GM12878 (cell line): ENCODE results near the gene HLA-A. TPM values are rescaled to one million over a fixed set of nuclear protein-coding genes. Genes with fewer than 3 reads are reported as not detected.
A peak's percentile ranks its signal among the peaks of the same experiment; 100 is the strongest.

Experiments used
- ATAC-seq: fragments of 200-7000 bp; cut with Tn5 transposase; 3 replicates; pipeline ENCODE4 v1.9.1; 2020; ENCODE audit warnings: mild to moderate bottlenecking, moderate library complexity
- BruUV-seq: library from RNA; stranded (reverse); fragments of 400-500 nt; replicated peaks from 2 replicates; lab custom pipeline; 2021; lab: Mats Ljungman, UMichigan
- CTCF ChIA-PET: fragments of 300-600 bp; sonication (Branson Sonifier 250); formaldehyde crosslinking; extraction: SDS; loops from one replicate; lab custom pipeline; 2021; ENCODE audit warnings: inconsistent platforms; lab: Yijun Ruan, JAX
- POLR2A ChIA-PET: fragments of 350-600 bp; formaldehyde crosslinking; extraction: SDS; loops from one replicate; lab custom pipeline; 2021; ENCODE audit warnings: inconsistent platforms; lab: Charles Lee
- RAD21 ChIA-PET: fragments of 300-600 bp; sonication (Branson Sonifier 250); formaldehyde crosslinking; loops from one replicate; lab custom pipeline; 2023; ENCODE audit warnings: antibody characterized with exemption; ENCODE audit not compliant: unreplicated experiment; lab: Charles Lee
- SMC1A ChIA-PET: fragments of 300-600 bp; sonication (Branson Sonifier 250); formaldehyde crosslinking; loops from one replicate; lab custom pipeline; 2023; ENCODE audit not compliant: unreplicated experiment, uncharacterized antibody; lab: Charles Lee
- DNase-seq: peaks from one replicate; pipeline ENCODE4 v3.0.0-alpha.2; 2011; ENCODE audit warnings: low read depth, low spot score
- FAIRE-seq: peaks from 3 replicates; lab custom pipeline; 2011; peaks lifted over from hg19 to GRCh38; lab: Jason Lieb, UNC
- H2AFZ ChIP-seq: 2 replicates; pipeline ENCODE4 v1.6.0; 2011; ENCODE audit warnings: low read depth, low read length, control low read depth; ENCODE audit not compliant: control insufficient read depth
- H3K27ac ChIP-seq: 2 replicates; pipeline ENCODE4 v1.5.1; 2011; ENCODE audit warnings: control low read depth; ENCODE audit not compliant: control insufficient read depth, insufficient read depth
- H3K27me3 ChIP-seq, 2 experiments: replicated peaks in 1 of 2; 2 replicates each; pipeline versions ENCODE4 v1.6.0 to v1.6.1; 2011; ENCODE audit warnings: low read length in 1 of 2; ENCODE audit not compliant: control insufficient read depth in 2 of 2, insufficient read depth in 2 of 2
- H3K36me3 ChIP-seq, 2 experiments: 2 replicates each; pipeline ENCODE4 v1.5.1; 2011; ENCODE audit warnings: low read length in 1 of 2; ENCODE audit not compliant: control insufficient read depth in 2 of 2, insufficient read depth in 2 of 2
- H3K4me1 ChIP-seq: 2 replicates; pipeline ENCODE4 v1.6.1; 2011; ENCODE audit warnings: mild to moderate bottlenecking, low read length, moderate library complexity, mixed read lengths; ENCODE audit not compliant: control insufficient read depth, insufficient read depth
- H3K4me2 ChIP-seq: 2 replicates; pipeline ENCODE4 v1.6.0; 2011; ENCODE audit warnings: control low read depth; ENCODE audit not compliant: control insufficient read depth, insufficient read depth
- H3K4me3 ChIP-seq: fragments of 200-600 bp; sonication (generic); 2 replicates; pipeline ENCODE4 v1.5.1; 2016
- H3K79me2 ChIP-seq: 2 replicates; pipeline ENCODE4 v1.6.0; 2011; ENCODE audit warnings: low read length; ENCODE audit not compliant: control insufficient read depth, insufficient read depth
- H3K9ac ChIP-seq: 2 replicates; pipeline ENCODE4 v1.8.0; 2011; ENCODE audit warnings: low read length, control low read depth, mixed read lengths; ENCODE audit not compliant: control insufficient read depth, insufficient read depth
- H3K9me3 ChIP-seq: replicated peaks from 3 replicates; pipeline ENCODE4 v1.5.1; 2011; ENCODE audit warnings: mild to moderate bottlenecking, low read length; ENCODE audit not compliant: control insufficient read depth, insufficient read depth
- H4K20me1 ChIP-seq: 2 replicates; pipeline ENCODE4 v1.6.0; 2011; ENCODE audit not compliant: control insufficient read depth, insufficient read depth
- ATF2 ChIP-seq: IDR thresholded peaks from 2 replicates; pipeline ENCODE4 v1.6.1; 2012; ENCODE audit warnings: low read length, inconsistent platforms
- DPF2 ChIP-seq: fragments of 450-650 bp; IDR thresholded peaks from 2 replicates; pipeline ENCODE4 v1.6.1; 2017; ENCODE audit warnings: mild to moderate bottlenecking
- E4F1 ChIP-seq: fragments of 450-650 bp; IDR thresholded peaks from 2 replicates; pipeline ENCODE4 v1.6.1; 2018; ENCODE audit warnings: borderline replicate concordance, mild to moderate bottlenecking; ENCODE audit not compliant: partially characterized antibody
- EP300 ChIP-seq, 2 experiments: fragments of 150-350 bp in 1 of 2; IDR thresholded peaks; 2 replicates each; pipeline ENCODE4 v1.6.1; 2011 to 2012; ENCODE audit warnings: low read depth in 2 of 2, low read length in 2 of 2, borderline replicate concordance in 1 of 2, improper control_type of control experiment in 1 of 2, inconsistent platforms in 1 of 2; ENCODE audit not compliant: control insufficient read depth in 1 of 2
- ETV6 ChIP-seq, 2 experiments: fragments of 450-650 bp in 1 of 2; IDR thresholded peaks in 1 of 2; conservative IDR thresholded peaks in 1 of 2; 2 replicates each; pipeline ENCODE4 v1.6.1; 2014; ENCODE audit warnings: antibody characterized with exemption in 1 of 2, borderline replicate concordance in 1 of 2, low read depth in 1 of 2, mild to moderate bottlenecking in 1 of 2, moderate library complexity in 1 of 2
- EZH2 ChIP-seq: IDR thresholded peaks from 2 replicates; pipeline ENCODE4 v1.6.1; 2012; ENCODE audit warnings: low read depth, mild to moderate bottlenecking, control low read depth, inconsistent platforms, low read length, borderline replicate concordance; ENCODE audit not compliant: control insufficient read depth
- NBN ChIP-seq: fragments of 450-650 bp; IDR thresholded peaks from 2 replicates; pipeline ENCODE4 v1.6.1; 2016
- NFYA ChIP-seq: IDR thresholded peaks from 2 replicates; pipeline ENCODE4 v1.6.1; 2011; ENCODE audit warnings: low read depth, mild to moderate bottlenecking, low read length, improper control_type of control experiment, borderline replicate concordance
- PRDM15 ChIP-seq: fragments of 450-650 bp; formaldehyde crosslinking; IDR thresholded peaks from 2 replicates; pipeline ENCODE4 v1.4.0; 2020; ENCODE audit warnings: mild to moderate bottlenecking, moderate library complexity
- RUNX3 ChIP-seq: IDR thresholded peaks from 2 replicates; pipeline ENCODE4 v1.6.1; 2012; ENCODE audit warnings: low read length, inconsistent platforms
- SMARCA5 ChIP-seq: fragments of 450-650 bp; IDR thresholded peaks from 2 replicates; pipeline ENCODE4 v1.6.1; 2017; ENCODE audit warnings: mild to moderate bottlenecking
- SREBF1 ChIP-seq: IDR thresholded peaks from 2 replicates; pipeline ENCODE4 v1.6.1; 2012; ENCODE audit warnings: mild to moderate bottlenecking, low read length
- SUZ12 ChIP-seq: fragments of 200-600 bp; sonication (generic); IDR thresholded peaks from one replicate; pipeline ENCODE4 v1.6.1; 2018; ENCODE audit warnings: antibody characterized with exemption, mild to moderate bottlenecking; ENCODE audit not compliant: unreplicated experiment
- ZNF274 ChIP-seq: IDR thresholded peaks from one replicate; pipeline ENCODE4 v1.8.0; 2011; ENCODE audit not compliant: insufficient read length, insufficient read depth
- WGBS: methylation state at CpG from one replicate; pipeline ENCODE4 v1.1.6; 2016; ENCODE audit warnings: low lambda C conversion rate; ENCODE audit not compliant: insufficient replicate concordance, insufficient coverage; ENCODE audit errors: missing lambda C conversion rate; 5-methylcytosine and 5-hydroxymethylcytosine counted together
- in situ Hi-C: fragments of 300-500 bp; cut with MboI; formaldehyde crosslinking; loops from 9 replicates; pipeline ENCODE4 v1.14.3; 2018; ENCODE audit warnings: mixed read lengths
- intact Hi-C: fragments of 100-400 bp; cut with micrococcal nuclease; formaldehyde crosslinking; loops from one replicate; pipeline ENCODE4 v1.14.2; 2022; ENCODE audit not compliant: unreplicated experiment
- polyA plus RNA-seq, 11 experiments: library from polyadenylated mRNA; depleted of rRNA in 4 of 11; unstranded in 6 of 11; stranded (reverse) in 5 of 11; fragments of >200 nt; fragmentation: Nextera tagmentation in 4 of 11; fragmentation: Illumina TruSeq in 1 of 11; extraction: Ambion mirVana in 4 of 11; extraction: Trizol in 1 of 11; gene quantifications; 1 replicate in 1 of 11; 2 replicates in 10 of 11; pipeline versions ENCODE4 v1.2.1 to v1.2.3, GENCODE V29; 2011 to 2016; ENCODE audit warnings: inconsistent platforms in 2 of 11, missing spikeins in 2 of 11, low read depth in 1 of 11
- total RNA-seq, 4 experiments: library from RNA; depleted of rRNA in 3 of 4; stranded (reverse); fragments of >200 nt in 3 of 4; fragmentation: Illumina TruSeq in 1 of 4; extraction: Trizol in 1 of 4; gene quantifications; 2 replicates each; pipeline versions ENCODE4 v1.2.1 to v1.2.3, GENCODE V29; 2013 to 2021

The HLA-A gene
- total and polyA plus RNA-seq, 10 of the 15 experiments (the other 5 are each of a cell fraction or from before 2014, with no cell fraction given): 129 to 1,155 (median 749) TPM

DNA sequence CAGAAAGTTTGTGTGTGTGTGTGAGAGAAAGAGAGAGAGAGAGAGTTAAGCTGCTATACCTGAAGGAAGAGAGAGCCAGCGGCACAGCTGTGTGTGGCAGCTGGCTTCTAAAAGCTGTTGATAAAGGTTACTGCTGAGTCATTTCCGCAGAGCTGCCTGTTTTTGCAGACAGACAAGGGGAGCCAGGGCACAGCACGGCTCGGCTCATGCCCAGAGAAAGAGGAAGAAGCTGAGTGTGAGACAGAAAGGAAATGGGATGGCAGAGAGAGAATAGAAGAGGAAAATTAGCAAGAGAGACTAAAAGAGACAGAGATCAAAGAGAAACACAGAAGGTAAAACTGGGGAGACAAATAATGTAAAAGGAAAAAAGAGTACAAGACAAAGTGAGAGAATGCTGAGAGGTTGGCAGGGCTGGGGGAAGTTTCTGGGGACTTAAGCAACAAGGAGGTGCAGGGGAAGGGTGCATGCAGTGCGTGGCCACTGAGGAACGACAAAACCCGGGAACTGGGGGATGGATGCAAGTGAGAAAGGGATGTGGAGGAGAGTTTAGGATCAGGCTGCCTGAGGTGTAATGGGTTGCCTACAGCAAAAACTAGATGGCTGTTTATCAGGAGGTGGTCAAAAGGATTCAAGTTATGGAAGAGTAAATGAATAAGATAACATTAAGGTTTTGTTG, 22.7 kb downstream of the HLA-A start (continued):
- TF ChIP-seq NFYA (no peak), ZNF274 (no peak), SUZ12 (no peak), RUNX3 (peak; percentile 65), ETV6 (conservative IDR thresholded peaks at IDR 0.05 in 1 of 2, IDR thresholded peaks at IDR 0.05 in 1 of 2; ENCODE audit: borderline replicate concordance in 1 of 2, low read depth in 1 of 2) (peak in 1 of 2 experiments; percentile 85; a peak in 2 of 4 replicates), E4F1 (peak; percentile 34), NBN (peak; percentile 98)

- BruUV-seq: no TSS peak
- no peaks in the 10 kb centered on the region for H3K9me3 ChIP-seq
- H3K36me3 ChIP-seq: no peaks in the 10 kb centered on the region
- peak; percentile 49 for ATAC-seq
- H3K9ac ChIP-seq: peak overlapping the region; percentile 74
- no peak for TF ChIP-seq PRDM15
- no peak for TF ChIP-seq EZH2
- no peak for TF ChIP-seq EP300 (IDR thresholded peaks at IDR 0.05; ENCODE audit: borderline replicate concordance in 1 of 2, control insufficient read depth in 1 of 2, low read depth in 2 of 2, low read length in 2 of 2)
- TF ChIP-seq SMARCA5: no peak
- no peak for TF ChIP-seq SUZ12
- no peak for TF ChIP-seq SREBF1
- no peak for TF ChIP-seq ATF2
- TF ChIP-seq DPF2: no peak
- TF ChIP-seq, all 136 proteins: peak for 0
- FAIRE-seq (no peak), DNase-seq (no peak)
- Histone ChIP-seq H3K27me3 (no peaks in the 10 kb centered on the region), H3K27ac (peak overlapping the region; percentile 93), H4K20me1 (no peaks in the 10 kb centered on the region), H3K4me3 (peak overlapping the region; percentile 66), H2AFZ (no peak overlapping the region; the same call in 1 of the 2 replicates), H3K79me2 (peaks cover 5% of the 10 kb centered on the region), H3K4me1 (peaks cover 5% of the 10 kb centered on the region; the same call in 1 of the 2 replicates), H3K4me2 (peak overlapping the region; percentile 97)
- CTCF ChIA-PET: interaction anchor here (1.5 to 6.6 kb wide), 8 partner anchors 11 to 316 kb away, joined by 3 to 71 read pairs (median 11); no protein-coding TSS in a partner anchor
- POLR2A ChIA-PET: interaction anchor here (0.5 to 5.0 kb wide), 8 partner anchors 13 to 216 kb away, joined by 3 to 27 read pairs (median 4); partner anchors contain the start of genes HLA-A and POLR1H
- RAD21 ChIA-PET: interaction anchor here (0.6 to 2.6 kb wide), 8 partner anchors 10 to 315 kb away, joined by 3 to 9 read pairs (median 4); no protein-coding TSS in a partner anchor
- intact Hi-C loops (loop anchor here (2.0 kb wide), 1 partner anchor 23 kb away; the partner anchor contains the start of gene HLA-A), in situ Hi-C loops (no loop called here)
- WGBS: 0% methylated on average over 2 of the region's 2 CpGs
- SMC1A ChIA-PET: interaction anchor here (0.6 to 4.3 kb wide), 16 partner anchors 11 to 318 kb away, joined by 3 to 38 read pairs (median 4); partner anchors contain the start of genes HLA-A and TRIM26
Measured at GRCh38 chr6:29965563-29965872, 23.2 kb downstream of the HLA-A start.
